Neuronal stem cell (in vitro differentiated cells): ENCODE measurements around the gene FAXC.

ENCODE experiments used
- DNase-seq: peaks from one replicate; pipeline ENCODE4 v3.0.0-alpha.2; 2013; ENCODE audit warnings: low spot score
- H2AFZ ChIP-seq: one replicate; pipeline ENCODE4 v1.6.1; 2013; ENCODE audit warnings: mild to moderate bottlenecking, low read length, inconsistent platforms
- H2AK5ac ChIP-seq: 2 replicates; pipeline ENCODE4 v1.6.1; 2013; ENCODE audit warnings: low read depth, mild to moderate bottlenecking, inconsistent platforms, low read length, moderate library complexity, mixed read lengths
- H2BK120ac ChIP-seq: 2 replicates; pipeline ENCODE4 v1.6.1; 2013; ENCODE audit warnings: low read depth, mild to moderate bottlenecking, inconsistent platforms, low read length, moderate library complexity, mixed read lengths
- H2BK12ac ChIP-seq: one replicate; pipeline ENCODE4 v1.6.1; 2013; ENCODE audit warnings: low read length, inconsistent platforms
- H2BK15ac ChIP-seq: 2 replicates; pipeline ENCODE4 v1.6.1; 2013; ENCODE audit warnings: mild to moderate bottlenecking, low read length, inconsistent platforms, mixed read lengths
- H2BK5ac ChIP-seq: one replicate; pipeline ENCODE4 v1.6.1; 2013; ENCODE audit warnings: inconsistent platforms, mild to moderate bottlenecking, low read length, moderate library complexity
- H3K14ac ChIP-seq: one replicate; pipeline ENCODE4 v1.6.1; 2013; ENCODE audit warnings: low read length, inconsistent platforms
- H3K18ac ChIP-seq: 2 replicates; pipeline ENCODE4 v1.6.1; 2013; ENCODE audit warnings: low read length, inconsistent platforms
- H3K23ac ChIP-seq: 2 replicates; pipeline ENCODE4 v1.6.1; 2013; ENCODE audit warnings: low read depth, mild to moderate bottlenecking, mixed read lengths, low read length, inconsistent platforms; ENCODE audit not compliant: poor library complexity
- H3K27ac ChIP-seq: replicated peaks from 3 replicates; pipeline ENCODE4 v1.5.1; 2013; ENCODE audit warnings: low read length, inconsistent platforms
- H3K27me3 ChIP-seq, 3 experiments: 2 replicates each; pipeline ENCODE4 v1.6.1; 2013; ENCODE audit warnings: low read length in 3 of 3, mild to moderate bottlenecking in 2 of 3, inconsistent platforms in 1 of 3, low read depth in 1 of 3, mixed read lengths in 1 of 3, moderate library complexity in 1 of 3; ENCODE audit not compliant: control insufficient read depth in 3 of 3, insufficient read depth in 3 of 3
- H3K36me3 ChIP-seq, 2 donors: replicated peaks in 1 of 2; 2 replicates each; pipeline ENCODE4 v1.6.1; 2013; ENCODE audit warnings: low read length in 2 of 2; ENCODE audit not compliant: control insufficient read depth in 2 of 2, insufficient read depth in 2 of 2
- H3K4ac ChIP-seq: 2 replicates; pipeline ENCODE4 v1.6.1; 2013; ENCODE audit warnings: inconsistent platforms, mild to moderate bottlenecking, low read length, moderate library complexity
- H3K4me1 ChIP-seq, 2 donors: 1 replicate in 1 of 2; 2 replicates in 1 of 2; pipeline ENCODE4 v1.6.1; 2013; ENCODE audit warnings: low read length in 2 of 2, low read depth in 1 of 2; ENCODE audit not compliant: control insufficient read depth in 2 of 2, insufficient read depth in 1 of 2
- H3K4me2 ChIP-seq: one replicate; pipeline ENCODE4 v1.6.1; 2013; ENCODE audit warnings: mild to moderate bottlenecking, low read length, inconsistent platforms; ENCODE audit not compliant: insufficient read depth, poor library complexity, severe bottlenecking
- H3K4me3 ChIP-seq, 2 donors: 2 replicates each; pipeline ENCODE4 v1.5.1; 2013; ENCODE audit warnings: low read length in 2 of 2, mild to moderate bottlenecking in 2 of 2, inconsistent platforms in 1 of 2, moderate library complexity in 1 of 2
- H3K79me1 ChIP-seq: one replicate; pipeline ENCODE4 v1.6.1; 2013; ENCODE audit warnings: low read depth, mild to moderate bottlenecking, inconsistent platforms, low read length, moderate library complexity
- H3K9ac ChIP-seq: one replicate; pipeline ENCODE4 v1.6.1; 2013; ENCODE audit warnings: mild to moderate bottlenecking, low read depth, low read length, inconsistent platforms; ENCODE audit not compliant: poor library complexity
- H3K9me3 ChIP-seq, 2 donors: replicated peaks in 1 of 2; 2 replicates each; pipeline versions ENCODE3 to v1.6.1; 2013; ENCODE audit warnings: low read length in 2 of 2, mild to moderate bottlenecking in 2 of 2, inconsistent platforms in 1 of 2, low read depth in 1 of 2, mixed read lengths in 1 of 2, moderate library complexity in 1 of 2; ENCODE audit not compliant: control insufficient read depth in 2 of 2, insufficient read depth in 1 of 2
- H4K8ac ChIP-seq: one replicate; pipeline ENCODE4 v1.6.1; 2013; ENCODE audit warnings: low read depth, mild to moderate bottlenecking, inconsistent platforms, low read length, moderate library complexity
- H4K91ac ChIP-seq: one replicate; pipeline ENCODE4 v1.6.1; 2013; ENCODE audit warnings: low read length, low read depth, mild to moderate bottlenecking, inconsistent platforms; ENCODE audit not compliant: poor library complexity
- WGBS, 2 donors: extraction: QIAGEN DNeasy Blood & Tissue Kit; methylation state at CpG; one replicate each; pipeline ENCODE4 v1.1.7; 2013; ENCODE audit warnings: missing lambda C conversion rate in 2 of 2, mixed read lengths in 1 of 2; ENCODE audit not compliant: insufficient read length in 2 of 2, insufficient replicate concordance in 1 of 2; ENCODE audit errors: extremely low coverage in 2 of 2; 5-methylcytosine and 5-hydroxymethylcytosine counted together

FAXC gene

DNA sequence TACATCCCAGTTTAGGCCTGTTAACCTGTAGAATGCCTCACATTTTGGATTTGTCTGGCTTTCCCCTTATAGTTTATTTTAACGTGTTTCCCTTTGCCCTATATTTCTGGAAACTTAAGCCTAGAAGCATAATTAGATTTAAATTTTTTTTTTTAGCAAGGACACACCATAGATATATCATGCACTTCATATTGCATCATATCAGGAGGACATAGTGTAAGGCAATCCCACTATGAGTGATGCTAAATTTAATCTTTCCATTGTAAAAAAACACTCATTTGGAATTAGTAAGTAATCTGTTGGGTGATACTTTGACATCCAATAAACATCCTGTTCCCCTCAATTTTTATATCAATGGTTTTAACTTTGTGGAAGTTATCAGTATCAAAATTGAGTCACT is 10.3 kb upstream of the FAXC start:
- Histone ChIP-seq H3K36me3 (no peaks in the 10 kb centered on the region), H4K8ac (no peak overlapping the region), H3K27ac (no peak overlapping the region), H2BK120ac (no peak overlapping the region), H3K4me1 (no peaks in the 10 kb centered on the region), H2BK15ac (no peak overlapping the region), H3K9ac (no peak overlapping the region), H3K79me1 (no peaks in the 10 kb centered on the region), H3K23ac (no peak overlapping the region), H2BK5ac (no peak overlapping the region), H3K14ac (no peak overlapping the region), H2AFZ (no peak overlapping the region), H3K9me3 (no peaks in the 10 kb centered on the region), H3K27me3 (peaks cover 0 to 7% (median 0%) of the 10 kb centered on the region in 3 experiments), H3K4me2 (no peak overlapping the region), H4K91ac (no peak overlapping the region), H3K18ac (no peak overlapping the region), H2BK12ac (no peak overlapping the region), H3K4ac (no peak overlapping the region), H3K4me3 (no peak overlapping the region), H2AK5ac (no peak overlapping the region)
- WGBS, 2 donors = no CpG with 5 or more reads among the region's 1 CpG
- DNase-seq = no peak

DNA sequence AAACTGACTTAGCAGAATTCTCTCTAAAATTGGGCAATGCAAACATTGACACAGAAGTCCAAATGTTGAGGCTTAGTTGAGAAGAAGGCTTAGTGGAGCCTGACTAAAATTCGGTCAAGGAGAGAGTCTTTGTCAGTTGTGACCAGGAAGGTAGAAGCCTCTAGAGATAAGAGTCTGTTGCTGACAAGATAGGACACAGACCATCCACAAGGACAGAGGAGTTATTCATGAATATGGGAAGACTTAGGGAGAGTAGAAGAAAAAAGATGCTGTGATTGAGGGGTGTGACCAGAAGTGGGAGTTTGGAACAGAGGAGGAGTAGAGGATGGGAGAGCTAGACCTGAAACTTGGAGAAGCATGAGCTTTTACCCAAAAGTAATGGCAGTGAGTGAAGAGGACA is 7.2 kb upstream of the FAXC start:
- Histone ChIP-seq H3K79me1 (no peaks in the 10 kb centered on the region), H3K4ac (no peak overlapping the region), H3K36me3 (no peaks in the 10 kb centered on the region), H2AK5ac (no peak overlapping the region), H3K23ac (no peak overlapping the region), H3K14ac (no peak overlapping the region), H4K91ac (no peak overlapping the region), H2BK15ac (no peak overlapping the region), H2BK120ac (no peak overlapping the region), H3K9ac (no peak overlapping the region), H3K4me3 (no peak overlapping the region), H2BK5ac (no peak overlapping the region), H4K8ac (no peak overlapping the region), H3K4me2 (no peak overlapping the region), H2BK12ac (no peak overlapping the region), H3K4me1 (no peaks in the 10 kb centered on the region), H3K27me3 (peaks cover 0 to 11% (median 0%) of the 10 kb centered on the region in 3 experiments), H3K18ac (no peak overlapping the region), H3K27ac (no peak overlapping the region), H2AFZ (no peak overlapping the region), H3K9me3 (no peaks in the 10 kb centered on the region)
- no CpG with 5 or more reads among the region's 1 CpG for WGBS, 2 donors
- DNase-seq = no peak

DNA sequence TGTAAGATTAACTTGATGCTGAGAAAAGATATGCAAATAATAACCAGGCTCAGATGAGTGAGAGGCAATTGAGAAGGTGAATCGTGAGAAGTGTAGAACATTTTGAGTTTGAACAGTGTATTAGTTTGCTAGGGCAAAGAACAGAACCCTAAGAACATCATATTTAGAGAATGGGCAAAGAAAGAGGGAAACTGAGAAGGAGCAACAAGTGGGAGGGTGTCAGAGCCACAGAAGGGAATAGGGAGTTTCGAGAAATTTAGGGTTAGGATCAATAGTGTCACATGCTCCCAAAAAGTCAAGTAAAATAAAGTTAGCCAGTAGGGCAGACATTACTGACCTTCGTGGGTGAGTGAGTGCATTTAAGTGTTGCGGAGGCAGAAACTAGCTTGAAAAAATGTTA is 5.5 kb upstream of the FAXC start:
- Histone ChIP-seq H2AFZ (no peak overlapping the region), H2BK12ac (no peak overlapping the region), H3K14ac (no peak overlapping the region), H3K9ac (no peak overlapping the region), H3K23ac (no peak overlapping the region), H3K4ac (no peak overlapping the region), H3K4me1 (no peaks in the 10 kb centered on the region), H3K79me1 (no peaks in the 10 kb centered on the region), H3K36me3 (no peaks in the 10 kb centered on the region), H3K27ac (no peak overlapping the region), H4K8ac (no peak overlapping the region), H3K9me3 (no peaks in the 10 kb centered on the region), H3K4me2 (no peak overlapping the region), H2AK5ac (no peak overlapping the region), H2BK120ac (no peak overlapping the region), H3K4me3 (no peak overlapping the region), H2BK15ac (no peak overlapping the region), H3K18ac (no peak overlapping the region), H3K27me3 (peaks cover 0 to 22% (median 4%) of the 10 kb centered on the region in 3 experiments), H2BK5ac (no peak overlapping the region), H4K91ac (no peak overlapping the region)
- DNase-seq = no peak
- WGBS, 2 donors = no CpG with 5 or more reads among the region's 4 CpGs

DNA sequence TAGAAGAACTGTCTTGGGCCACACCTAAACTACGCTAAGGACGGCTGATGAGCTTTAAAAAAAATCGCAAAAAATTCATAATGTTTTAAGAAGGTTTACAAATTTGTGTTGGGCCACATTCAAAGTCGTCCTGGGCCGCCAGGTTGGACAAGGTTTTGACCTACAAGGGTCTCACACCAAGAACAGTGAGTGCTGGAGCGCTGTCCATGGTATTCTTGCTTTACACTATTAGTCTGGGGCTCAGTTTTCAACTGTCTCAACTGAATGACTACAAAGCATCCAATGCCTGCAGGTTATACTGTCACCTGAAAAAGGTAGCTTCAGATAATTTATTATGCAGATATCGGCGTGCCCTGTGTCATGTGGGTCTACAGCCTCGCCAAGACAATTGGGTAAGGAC is 3.7 kb upstream of the FAXC start:
- no peak overlapping the region for H2AFZ ChIP-seq
- H3K14ac ChIP-seq = no peak overlapping the region
- no CpG with 5 or more reads among the region's 9 CpGs for WGBS, 2 donors
- peaks cover 0 to 19% (median 4%) of the 10 kb centered on the region in 3 experiments for H3K27me3 ChIP-seq
- no peaks in the 10 kb centered on the region for H3K79me1 ChIP-seq
- DNase-seq = no peak
- no peak overlapping the region for H3K27ac ChIP-seq
- H2BK5ac ChIP-seq = no peak overlapping the region
- H3K4me2 ChIP-seq = no peak overlapping the region
- no peaks in the 10 kb centered on the region for H3K36me3 ChIP-seq
- H4K91ac ChIP-seq = no peak overlapping the region
- no peak overlapping the region for H4K8ac ChIP-seq
- no peak overlapping the region for H2BK15ac ChIP-seq
- H3K4me1 ChIP-seq = peaks cover 3 to 8% of the 10 kb centered on the region in 2 donors
- H2BK12ac ChIP-seq = no peak overlapping the region
- H3K9me3 ChIP-seq = no peaks in the 10 kb centered on the region
- no peak overlapping the region for H3K4me3 ChIP-seq
- no peak overlapping the region for H2BK120ac ChIP-seq
- H3K9ac ChIP-seq = no peak overlapping the region
- no peak overlapping the region for H3K18ac ChIP-seq
- H2AK5ac ChIP-seq = no peak overlapping the region
- H3K4ac ChIP-seq = no peak overlapping the region
- no peak overlapping the region for H3K23ac ChIP-seq
